ENCODE measurements around the gene HAND2.

GRCh38 chr4:173524218-173525117 is 5.6 kb downstream of the HAND2 start:
- TF ChIP-seq CTCF (IDR thresholded peaks at IDR 0.05 in 4 of 5, conservative IDR thresholded peaks at IDR 0.05 in 1 of 5), result no peak
- no peak for TF ChIP-seq POLR2A (IDR thresholded peaks at IDR 0.05)

Measured in gastrocnemius medialis (tissue), 4 donors.